HG02798 (cell line): ENCODE results near the gene SALL1.

ENCODE experiments used
- ATAC-seq: cut with Tn5 transposase; IDR thresholded peaks from one replicate; pipeline ENCODE4 v1.9.1; 2021; ENCODE audit warnings: mild to moderate bottlenecking; ENCODE audit not compliant: unreplicated experiment, poor library complexity

The SALL1 gene

DNA sequence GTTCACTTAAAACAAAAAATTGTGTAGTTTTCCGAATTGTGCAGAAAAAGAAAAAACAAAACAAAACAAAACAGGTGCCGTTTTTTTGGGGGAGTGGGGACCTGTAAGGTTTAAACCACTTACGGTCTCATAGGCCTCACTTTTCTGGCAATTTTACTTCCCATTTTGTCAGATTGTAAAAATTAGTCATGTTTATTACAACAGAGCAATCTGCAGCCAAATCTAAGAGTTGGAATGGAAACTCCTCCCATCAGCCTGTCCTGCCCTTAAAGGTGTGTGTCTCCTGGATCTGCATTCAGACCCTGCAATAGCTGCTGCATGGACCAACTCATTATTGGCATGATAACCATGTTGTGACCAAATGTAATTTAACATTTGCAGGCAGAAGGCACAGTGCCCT is 8.2 kb upstream of the SALL1 start:
- ATAC-seq: no peak

DNA sequence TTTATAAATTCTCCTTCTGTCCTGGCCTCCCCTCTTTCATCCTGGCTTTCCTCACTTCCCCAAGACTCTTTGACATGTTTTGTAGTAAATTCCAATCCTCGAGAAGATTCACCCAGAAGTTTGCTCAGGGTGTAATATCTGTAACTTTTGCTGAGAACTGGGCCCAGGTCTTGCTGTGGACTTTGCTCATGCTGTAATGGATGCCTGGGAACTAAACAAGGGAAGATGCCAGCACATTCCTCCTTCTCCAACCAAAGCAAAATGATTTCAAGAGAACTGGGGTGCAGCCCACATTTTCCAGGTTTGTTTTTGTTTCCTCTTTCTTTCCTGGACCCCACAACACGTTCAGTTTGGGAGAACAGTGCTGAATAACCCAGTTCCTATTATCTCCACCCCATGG is 6.6 kb upstream of the SALL1 start:
- no peak for ATAC-seq

DNA sequence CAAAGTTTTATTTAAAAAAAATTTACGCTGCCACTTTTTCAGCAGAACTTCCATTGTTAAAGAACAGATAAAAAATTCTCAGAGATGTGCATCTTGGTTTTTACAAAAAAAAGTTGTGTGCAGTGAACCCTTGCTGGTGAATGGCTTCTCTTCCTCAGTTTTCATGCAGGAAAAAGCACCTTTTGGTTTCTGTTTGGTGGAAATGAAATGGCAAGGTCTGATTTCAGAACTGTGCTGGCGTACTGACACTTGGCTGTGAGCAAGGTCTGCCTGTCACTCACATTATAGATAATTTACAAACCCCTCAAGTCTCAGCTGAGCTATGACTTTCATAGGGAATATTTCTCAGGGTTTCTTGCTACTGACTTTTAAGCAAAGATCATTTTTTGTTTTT is 5.7 kb upstream of the SALL1 start:
- no peak for ATAC-seq

DNA sequence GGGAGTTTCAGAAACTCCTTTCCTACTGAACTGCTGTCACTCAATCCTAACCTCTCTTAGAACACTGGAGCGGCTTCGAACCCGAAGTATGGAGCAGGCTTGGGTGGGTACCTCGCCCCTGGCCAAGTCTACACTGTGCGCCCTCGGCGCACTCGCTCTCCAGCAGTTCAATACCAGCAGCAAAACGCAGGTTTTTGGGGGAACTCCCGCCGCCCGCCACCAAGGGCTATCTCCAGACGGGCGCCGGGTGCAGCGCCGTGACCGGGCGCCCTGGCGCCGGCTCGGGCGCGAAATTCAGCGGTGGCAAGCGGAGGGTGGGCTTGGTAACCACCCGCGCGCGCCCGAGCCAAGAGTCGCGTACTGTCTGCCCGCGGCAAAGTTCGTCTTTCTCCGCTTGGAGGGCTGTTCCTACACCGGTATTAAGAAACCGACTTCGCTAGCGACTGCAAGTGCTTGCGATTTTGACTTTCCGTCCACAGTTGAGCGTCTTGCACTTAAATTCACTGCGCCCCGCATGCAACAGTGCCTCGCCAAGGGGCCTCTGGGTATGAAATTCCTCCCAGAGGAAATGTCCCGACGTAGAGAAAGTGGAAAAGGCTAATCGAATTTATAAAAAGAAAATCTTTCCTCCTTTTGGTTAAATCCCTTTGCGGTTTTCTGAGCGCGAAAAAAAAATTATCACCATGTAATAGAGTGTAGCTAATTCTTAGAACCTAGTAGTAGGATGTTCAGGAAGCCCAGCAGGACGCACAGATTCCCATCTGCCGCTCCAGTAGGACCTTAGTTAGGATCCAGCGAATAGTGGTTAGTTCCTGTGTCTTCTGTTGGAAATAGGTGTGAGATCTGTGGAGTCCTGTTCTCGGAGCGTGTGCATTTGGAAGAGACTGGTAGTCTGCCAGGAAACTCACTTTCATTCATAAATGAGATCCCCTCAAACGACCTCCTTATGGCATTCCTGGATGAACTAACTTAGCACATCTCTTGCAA is 5.0 kb upstream of the SALL1 start:
- ATAC-seq: no peak

DNA sequence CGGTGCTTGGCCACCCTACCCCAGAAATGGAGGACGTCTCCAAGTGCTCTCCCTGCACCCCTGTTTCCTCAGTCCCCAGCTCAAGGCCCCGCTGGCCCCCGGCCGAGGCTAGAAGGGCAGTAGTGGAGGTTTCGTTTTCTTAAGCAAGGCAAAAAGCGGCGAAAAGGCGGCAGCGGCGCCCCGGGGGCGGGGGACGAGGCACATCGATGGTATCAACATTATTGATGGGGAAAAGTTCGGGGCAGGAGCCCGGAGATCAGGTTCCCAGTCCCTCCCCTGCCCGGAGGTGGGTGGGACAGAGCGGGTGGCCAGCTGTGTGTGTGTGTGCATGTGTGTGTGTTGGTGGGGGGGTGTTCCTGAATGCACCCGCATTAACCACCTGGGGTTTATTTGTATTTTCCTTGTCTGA is 4.1 kb upstream of the SALL1 start:
- ATAC-seq: no peak

DNA sequence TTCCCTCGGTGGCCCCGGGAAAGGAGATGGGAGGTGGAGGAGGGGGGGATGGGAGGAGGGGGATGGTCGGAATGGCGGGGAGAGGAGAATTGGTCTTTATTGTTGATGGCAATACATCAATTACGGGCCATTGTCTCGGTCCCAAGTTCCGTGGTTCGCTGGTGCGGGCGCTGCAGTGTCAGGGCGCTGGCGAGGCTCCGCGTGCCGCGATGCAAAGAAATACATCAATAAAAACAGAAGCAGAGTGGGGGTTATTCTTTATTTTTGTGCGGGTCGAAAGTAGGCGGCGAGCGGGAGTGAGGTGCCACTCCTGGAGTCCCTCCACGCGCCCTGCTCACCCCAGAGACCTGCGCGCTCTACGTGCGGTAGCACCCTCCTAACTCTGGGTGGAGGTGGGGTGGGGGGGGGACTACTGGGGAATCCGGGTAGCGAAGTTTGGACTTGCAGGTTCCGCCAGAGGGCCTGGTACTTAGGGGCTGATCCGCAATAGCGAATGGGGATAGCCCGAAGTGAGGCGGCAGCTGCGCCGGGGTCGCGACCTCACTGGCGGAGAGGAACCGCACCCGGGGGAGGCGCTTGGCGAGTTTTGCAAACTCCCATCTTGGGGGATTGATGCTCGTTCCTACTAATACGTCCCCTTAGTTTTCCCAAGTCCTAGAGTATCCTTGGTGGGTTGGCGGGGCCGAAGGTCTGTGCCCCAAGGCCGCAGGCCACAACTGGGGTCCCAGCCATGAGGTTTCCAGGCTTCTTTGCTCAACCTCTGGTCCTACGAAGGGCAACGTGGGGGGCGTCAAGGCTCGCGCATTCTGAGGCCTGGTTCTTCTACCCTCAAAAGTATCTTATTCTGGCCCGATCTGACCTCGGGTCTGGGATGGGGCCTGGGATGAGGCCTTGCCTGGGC is 3.5 kb upstream of the SALL1 start:
- ATAC-seq: no peak

DNA sequence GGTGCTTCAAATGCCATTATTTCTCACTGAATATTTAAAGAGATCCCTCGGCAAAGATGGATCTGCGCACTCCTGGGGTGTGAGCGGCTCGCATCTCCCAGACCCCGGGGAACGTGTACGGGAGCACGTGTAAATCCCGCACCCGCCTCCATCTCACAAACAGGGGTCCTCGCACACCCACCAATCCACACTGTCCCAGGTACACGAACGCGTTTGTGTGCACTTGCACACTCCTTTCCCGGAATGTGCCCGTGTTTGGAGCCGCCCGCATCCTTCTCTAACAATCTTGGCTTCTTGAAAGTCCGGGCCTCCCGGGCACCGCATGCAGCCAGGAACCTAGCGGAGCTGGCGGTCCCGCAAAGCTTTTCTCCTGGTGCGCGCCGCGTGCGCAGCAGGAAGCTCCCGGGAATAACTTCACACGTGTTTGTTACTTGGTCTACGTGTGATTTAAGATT is 2.5 kb upstream of the SALL1 start:
- no peak for ATAC-seq

DNA sequence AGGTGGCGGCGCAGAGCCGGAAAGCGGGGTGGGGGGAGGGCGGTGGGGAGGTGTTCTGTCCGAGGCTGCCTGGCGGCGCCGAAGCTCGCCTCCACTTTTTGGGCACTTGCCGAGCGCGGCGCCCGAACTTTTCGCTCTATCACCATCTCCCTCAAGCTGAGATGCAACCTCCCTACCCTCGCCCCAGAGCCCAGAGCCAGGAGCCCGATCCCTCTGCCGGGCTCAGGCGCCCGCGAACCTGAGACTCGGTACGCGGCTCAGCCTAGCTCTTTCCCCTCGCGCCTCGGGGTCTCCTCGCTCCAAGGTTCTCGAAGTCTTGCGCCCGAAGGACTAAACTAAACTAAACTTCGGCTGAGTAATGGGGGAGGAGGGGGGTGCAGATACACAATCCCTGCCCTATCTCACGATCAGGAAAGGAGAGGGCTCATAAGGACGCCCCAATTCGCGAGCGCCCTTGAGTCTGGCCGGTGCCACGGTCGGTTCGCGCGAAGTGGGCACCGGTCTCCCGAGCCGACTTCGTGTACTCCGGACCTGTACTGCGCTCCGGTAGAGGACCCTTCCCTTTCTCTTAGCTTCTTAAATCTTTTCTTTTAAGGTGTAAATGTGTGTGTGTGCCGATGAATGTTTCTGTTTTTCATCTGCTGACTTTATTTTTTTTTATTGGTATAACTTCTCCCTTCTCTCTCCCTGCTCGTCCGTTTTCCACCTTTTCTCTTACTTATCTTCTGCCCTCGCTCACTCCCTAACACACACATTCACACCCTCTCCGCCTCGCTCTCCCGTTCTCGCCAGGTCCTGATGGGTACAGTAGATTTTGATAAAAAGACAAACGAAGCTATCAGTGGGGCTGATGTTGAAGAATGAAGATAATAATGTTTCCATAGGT is 1.9 kb upstream of the SALL1 start:
- ATAC-seq: no peak

DNA sequence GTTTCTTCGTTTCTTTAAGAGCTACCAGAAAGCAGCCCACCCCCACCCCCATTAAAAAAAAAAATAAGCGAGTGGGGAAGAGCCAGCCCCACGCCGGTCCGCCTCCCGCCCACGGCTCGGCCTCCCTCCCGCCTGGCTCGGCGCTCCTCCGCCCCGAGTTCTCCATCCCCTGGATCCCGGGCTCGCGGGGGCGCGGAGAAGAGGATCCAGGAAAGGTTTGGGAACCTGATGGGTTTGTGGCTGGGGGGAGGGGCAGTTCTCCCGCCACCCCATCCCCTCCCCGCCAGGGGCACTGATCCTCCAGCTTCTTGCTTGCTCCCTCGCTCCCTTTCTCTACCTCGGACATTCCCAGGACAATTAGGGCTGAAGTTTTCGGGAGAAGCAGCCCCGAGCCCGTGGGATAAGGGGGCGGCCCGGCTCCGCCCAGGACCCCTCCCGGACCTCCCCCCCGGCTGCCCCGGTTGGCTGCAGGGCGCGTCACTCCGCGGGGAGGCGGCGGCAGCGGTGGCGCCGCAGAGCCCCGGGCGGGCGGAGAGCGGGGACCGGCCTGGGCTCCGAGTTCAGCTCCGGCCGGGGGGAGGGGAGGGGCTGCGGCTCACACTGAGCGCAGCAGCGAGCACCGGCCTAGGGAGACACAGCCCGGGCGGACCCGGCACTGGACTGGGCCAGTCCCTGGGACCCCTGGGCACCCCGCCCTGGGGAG is 1.0 kb upstream of the SALL1 start:
- ATAC-seq: no peak

DNA sequence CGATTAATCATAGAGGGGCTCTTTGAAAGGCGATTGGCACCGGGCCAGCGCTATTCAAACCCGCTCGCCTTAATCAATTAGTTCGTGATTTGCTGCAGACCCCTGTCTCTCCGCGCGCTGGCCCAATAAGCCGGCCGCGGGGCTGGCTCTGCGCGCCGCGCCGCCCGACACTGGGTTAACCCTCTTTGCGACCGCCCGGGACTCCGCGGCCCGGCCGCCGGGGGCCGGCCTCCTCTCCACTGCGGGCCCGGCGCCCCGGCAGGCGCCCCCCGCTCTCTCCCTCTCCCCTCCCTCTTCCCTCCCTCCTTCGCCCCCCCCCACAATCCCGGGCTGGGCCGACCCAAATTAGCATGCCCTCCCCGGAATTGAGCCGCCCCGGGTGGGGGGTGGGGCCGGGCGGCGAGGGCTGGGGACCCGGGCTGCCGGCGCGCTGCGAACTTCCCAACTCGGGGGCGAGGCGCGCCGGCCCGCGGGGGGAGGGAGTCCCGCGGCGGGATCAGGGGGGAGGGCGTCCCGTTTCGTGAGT is 428 bp upstream of the SALL1 start:
- no peak for ATAC-seq

DNA sequence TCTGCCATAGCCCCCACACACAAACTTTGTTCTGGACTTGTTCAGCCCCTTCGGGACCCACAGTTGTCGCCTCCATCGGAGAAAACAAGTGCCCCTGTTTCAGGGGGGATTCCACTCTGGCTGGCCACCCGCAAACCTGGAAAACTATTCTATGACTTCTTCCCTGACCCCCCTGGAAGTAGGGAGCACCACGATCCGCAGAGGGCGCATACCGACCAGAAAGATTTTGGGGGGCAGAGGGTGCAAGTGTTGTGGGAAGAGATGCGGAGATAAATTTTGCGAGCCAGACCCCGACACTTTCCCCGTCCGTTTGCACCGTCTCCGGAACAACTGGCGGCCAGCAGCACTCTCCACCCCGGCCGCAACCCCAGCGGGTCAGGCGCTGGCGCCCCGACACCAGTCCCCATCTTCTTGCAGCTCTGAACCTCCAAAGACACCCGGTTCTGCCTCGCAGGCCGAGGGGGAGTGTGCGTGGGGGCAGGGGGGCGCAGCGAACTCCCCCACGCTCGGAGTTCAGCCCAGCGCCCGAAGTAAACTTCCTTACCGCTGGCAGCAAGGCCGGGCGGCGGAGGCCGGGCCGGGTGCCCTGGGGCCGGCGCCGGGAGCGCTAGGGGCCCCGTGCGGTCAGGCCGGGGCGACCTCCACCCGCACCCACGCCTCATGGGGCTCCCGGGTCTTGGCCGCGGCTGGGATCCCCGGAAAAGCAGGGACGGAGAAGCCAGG is 744 bp downstream of the SALL1 start:
- ATAC-seq: no peak

DNA sequence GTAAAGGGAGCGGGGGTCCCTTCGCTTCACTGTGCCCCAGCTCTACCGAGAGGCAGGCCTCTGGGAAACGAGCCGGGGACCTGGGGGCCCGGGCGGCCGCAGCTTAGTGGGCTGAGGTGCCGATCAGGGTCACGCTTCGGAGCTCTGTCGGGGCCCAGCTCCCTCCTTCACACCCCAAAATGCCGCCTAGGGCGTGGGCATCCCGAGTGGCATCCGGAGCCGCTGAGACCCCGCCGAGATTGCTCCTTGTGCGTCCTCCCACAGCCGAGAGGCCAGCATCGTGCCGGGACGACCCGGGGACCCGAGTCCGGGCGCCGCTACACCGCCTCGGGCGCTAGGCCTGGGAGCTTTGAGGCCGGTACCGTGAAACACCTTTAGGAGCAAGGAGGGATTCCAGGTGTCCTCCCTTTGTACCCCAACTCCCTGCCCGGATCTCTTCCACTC is 1.3 kb downstream of the SALL1 start:
- no peak for ATAC-seq

DNA sequence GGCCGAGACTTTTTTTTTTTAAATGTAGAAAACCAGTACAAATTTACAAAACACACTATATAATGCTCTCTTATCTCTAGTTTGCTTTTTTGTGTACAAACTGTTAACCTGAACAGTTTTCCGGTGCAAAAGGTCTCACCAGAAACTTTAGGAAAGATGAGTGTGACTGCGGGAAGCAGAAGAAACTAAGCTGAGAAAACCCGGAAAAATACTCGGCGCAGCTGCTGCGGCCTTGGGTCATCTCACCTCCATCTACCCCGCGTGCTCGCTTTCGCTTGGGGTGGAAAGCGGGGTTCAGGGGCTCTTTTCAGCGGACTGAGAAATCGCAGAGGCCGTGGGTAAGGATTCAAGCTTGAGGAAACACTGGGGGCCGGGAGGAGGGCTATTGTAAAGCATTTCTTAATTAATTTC is 1.8 kb downstream of the SALL1 start:
- ATAC-seq: no peak

DNA sequence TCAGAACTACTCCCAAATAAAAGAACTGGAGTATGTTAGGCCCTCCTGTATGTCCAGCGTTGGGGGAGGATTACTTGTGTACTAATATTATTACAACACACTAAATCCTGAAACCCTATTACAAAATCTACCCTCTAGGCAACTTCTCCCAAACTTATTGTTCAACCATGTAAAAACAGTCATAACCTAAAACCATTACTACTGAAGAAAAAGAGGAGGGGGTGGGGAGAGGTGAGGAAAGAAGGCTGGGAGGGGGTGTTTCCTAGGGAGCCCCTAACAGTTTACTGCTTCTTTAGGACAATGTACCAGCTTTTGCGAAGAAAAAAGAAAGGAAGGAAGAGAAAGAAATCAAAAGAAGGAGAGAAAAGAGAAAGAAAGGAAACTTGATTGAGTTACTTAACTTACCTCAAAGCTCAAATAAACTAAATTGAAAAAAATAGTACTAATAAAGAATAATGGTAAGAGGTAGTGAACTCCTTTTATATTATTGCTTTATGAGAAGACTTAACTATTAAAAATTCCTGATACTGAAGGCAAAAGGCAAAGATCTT is 2.3 kb downstream of the SALL1 start:
- no peak for ATAC-seq

DNA sequence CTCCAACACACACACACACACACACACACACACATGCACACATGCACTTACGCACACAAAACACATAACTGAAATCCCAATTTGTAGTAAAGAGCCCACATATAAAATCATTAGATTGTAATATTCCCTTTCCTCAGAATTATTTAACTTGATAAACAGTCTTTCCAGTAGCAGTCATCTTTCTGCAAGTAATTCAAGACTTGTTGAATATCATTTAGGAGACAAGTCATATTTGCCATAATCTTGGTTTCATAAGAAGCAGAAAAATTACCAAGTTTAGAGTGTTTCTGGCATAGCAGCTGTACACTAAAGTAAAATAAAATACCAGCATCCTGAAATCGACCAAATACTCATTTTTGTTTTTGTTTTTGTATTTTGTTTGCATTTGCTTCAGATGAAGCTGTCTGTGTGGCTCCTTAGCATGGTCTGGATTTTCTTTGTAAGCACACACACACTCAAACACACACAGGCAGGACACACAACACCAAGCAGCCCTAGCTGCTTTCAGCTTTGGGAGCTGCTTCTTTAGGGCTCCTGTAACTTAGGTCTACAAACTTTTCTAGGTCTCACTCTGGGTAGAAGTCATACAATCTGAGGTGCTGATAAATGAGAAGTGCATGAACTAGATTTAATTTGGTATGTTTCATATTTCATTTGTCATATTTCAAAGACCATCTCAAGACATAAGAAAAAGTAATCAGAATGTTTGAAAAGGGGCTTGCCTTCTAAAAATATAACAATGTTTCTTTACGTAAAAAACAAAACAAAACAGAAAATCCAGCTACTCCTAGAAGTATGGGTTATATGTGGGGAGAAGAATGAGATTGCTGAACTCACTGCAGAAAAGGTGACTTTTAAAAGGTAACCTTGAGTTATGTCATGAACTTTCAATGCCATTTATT is 3.0 kb downstream of the SALL1 start:
- no peak for ATAC-seq

DNA sequence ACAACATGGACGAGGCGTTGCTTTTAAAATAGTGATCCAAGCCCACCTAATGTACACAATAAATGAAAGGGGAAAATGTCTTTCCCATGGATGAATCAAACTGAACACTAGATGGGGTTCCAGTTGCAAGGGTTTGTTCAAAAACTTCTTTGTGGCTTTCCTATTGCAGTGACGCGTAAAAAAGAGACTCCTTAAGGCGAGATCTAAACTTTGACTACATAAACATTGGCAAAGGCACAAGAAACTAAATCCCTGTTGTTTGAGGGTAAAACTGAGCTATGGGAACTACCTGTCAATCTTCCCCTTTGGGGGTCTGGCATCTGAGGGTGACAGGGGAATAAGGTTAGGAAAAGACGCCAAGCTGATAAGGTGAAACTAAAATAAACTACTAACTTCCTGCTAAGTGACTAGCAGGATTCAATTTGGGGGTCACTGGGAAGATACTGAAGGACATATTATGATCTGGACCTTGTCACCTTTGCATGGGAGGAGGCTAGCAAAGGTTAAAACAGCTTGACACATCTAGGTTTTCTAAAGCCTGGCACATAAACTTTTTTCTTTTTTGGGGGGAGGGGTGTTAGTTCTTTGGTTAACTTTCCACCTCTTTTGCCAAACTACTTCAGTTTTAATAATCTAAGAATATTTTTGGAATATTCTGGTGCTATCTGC is 4.7 kb downstream of the SALL1 start:
- ATAC-seq: no peak

DNA sequence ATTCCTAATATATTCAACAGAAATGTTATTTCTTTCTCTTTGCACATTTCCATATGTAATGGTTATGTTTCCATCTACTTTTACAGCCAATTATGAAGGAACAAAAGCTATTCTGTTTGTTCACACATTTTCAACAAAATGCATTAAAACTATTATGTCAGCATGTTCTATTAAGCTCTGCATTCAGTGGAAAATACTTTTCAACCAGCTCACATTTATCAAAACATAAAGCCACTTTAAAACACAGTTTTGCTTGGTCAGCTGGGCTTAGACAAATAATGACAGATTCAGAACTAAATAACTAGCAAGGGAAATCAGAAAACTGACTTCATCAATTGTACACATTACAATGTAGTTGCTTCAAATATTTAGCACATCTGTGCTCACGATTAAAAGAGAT is 6.9 kb downstream of the SALL1 start:
- ATAC-seq: no peak
